C4-2B (cell line): ENCODE results near the gene GOLGA6L7.
"Not testable (repeated sequence)": the region's sequence is repeated elsewhere in the genome, so short reads cannot be mapped to it uniquely, and the experiment has no call there.

Experiments used
- ZFX ChIP-seq: fragments of 450-650 bp; IDR thresholded peaks from 2 replicates; pipeline ENCODE4 v1.6.1; 2017
- TF ChIP-seq, protein P1 (sequence below): fragments of 450-650 bp; conservative IDR thresholded peaks from 2 replicates; pipeline ENCODE4 v1.5.1; 2017; ENCODE audit warnings: mild to moderate bottlenecking

DNA sequence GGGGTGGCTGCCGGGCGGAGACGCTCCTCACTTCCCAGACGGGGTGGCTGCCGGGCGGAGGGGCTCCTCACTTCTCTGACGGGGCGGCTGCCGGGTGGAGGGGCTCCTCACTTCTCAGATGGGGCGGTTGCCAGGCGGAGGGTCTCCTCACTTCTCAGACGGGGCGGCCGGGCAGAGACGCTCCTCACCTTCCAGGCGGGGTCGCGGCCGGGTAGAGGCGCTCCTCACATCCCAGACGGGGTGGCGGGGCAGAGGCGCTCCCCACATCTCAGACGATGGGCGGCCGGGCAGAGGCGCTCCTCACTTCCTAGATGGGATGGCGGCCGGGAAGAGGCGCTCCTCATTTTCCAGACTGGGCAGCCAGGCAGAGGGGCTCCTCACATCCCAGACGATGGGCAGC lies 1.3 kb upstream of the GOLGA6L7 start:
- TF ChIP-seq, protein P1, sequence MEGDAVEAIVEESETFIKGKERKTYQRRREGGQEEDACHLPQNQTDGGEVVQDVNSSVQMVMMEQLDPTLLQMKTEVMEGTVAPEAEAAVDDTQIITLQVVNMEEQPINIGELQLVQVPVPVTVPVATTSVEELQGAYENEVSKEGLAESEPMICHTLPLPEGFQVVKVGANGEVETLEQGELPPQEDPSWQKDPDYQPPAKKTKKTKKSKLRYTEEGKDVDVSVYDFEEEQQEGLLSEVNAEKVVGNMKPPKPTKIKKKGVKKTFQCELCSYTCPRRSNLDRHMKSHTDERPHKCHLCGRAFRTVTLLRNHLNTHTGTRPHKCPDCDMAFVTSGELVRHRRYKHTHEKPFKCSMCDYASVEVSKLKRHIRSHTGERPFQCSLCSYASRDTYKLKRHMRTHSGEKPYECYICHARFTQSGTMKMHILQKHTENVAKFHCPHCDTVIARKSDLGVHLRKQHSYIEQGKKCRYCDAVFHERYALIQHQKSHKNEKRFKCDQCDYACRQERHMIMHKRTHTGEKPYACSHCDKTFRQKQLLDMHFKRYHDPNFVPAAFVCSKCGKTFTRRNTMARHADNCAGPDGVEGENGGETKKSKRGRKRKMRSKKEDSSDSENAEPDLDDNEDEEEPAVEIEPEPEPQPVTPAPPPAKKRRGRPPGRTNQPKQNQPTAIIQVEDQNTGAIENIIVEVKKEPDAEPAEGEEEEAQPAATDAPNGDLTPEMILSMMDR, result not testable (repeated sequence)
- TF ChIP-seq ZFX, result not testable (repeated sequence)
